Left ventricle myocardium inferior (tissue), 1 donor: Measurements from ENCODE around the gene OR8U1. TPM values are rescaled to one million over a fixed set of nuclear protein-coding genes. Genes with fewer than 3 reads are reported as not detected.
"Not testable (repeated sequence)": the region's sequence is repeated elsewhere in the genome, so short reads cannot be mapped to it uniquely, and the experiment has no call there.

Experiments used
- DNase-seq: peaks from one replicate; pipeline ENCODE4 v3.0.0-alpha.2; 2020
- H3K27ac ChIP-seq: fragments of 200-600 bp; replicated peaks from 2 replicates; pipeline ENCODE4 v1.8.0; 2021
- H3K27me3 ChIP-seq: fragments of 200-600 bp; 2 replicates; pipeline ENCODE4 v1.8.0; 2021; ENCODE audit warnings: low read depth
- H3K36me3 ChIP-seq: fragments of 200-600 bp; 2 replicates; pipeline ENCODE4 v1.8.0; 2021
- H3K4me1 ChIP-seq: fragments of 200-600 bp; 2 replicates; pipeline ENCODE4 v1.8.0; 2021
- H3K4me3 ChIP-seq: fragments of 200-600 bp; 2 replicates; pipeline ENCODE4 v1.8.0; 2021; ENCODE audit warnings: mild to moderate bottlenecking, moderate library complexity
- H3K9me3 ChIP-seq: fragments of 200-600 bp; replicated peaks from 2 replicates; pipeline ENCODE4 v1.8.0; 2021
- CTCF ChIP-seq: fragments of 200-600 bp; IDR thresholded peaks from 2 replicates; pipeline ENCODE4 v1.8.0; 2021; ENCODE audit warnings: antibody characterized with exemption, mild to moderate bottlenecking, borderline replicate concordance
- intact Hi-C: fragments of 100-400 bp; cut with micrococcal nuclease; formaldehyde crosslinking; loops from one replicate; pipeline ENCODE4 v1.11.0; 2022
- total RNA-seq: library from RNA; stranded (reverse); fragmentation: NEBNext Ultra II Directional; extraction: Animal tissue kit (Norgen Biotek cat#: 25700); gene quantifications from one replicate; pipeline ENCODE4 v1.2.1, GENCODE V29; 2021
- donor health status: DM: no; HTN: yes; CAD: no; lungs with severe emphysema.

The OR8U1 gene
- total RNA-seq, 1 donor from 2014 or later = not detected

GRCh38 chr11:56353991-56354390, 21.4 kb upstream of the OR8U1 start, which contains the start of gene OR8J1:
Gene OR8J1, plus strand, starts transcription at chr11:56354291. Its CDS starts 5,956 bp downstream, at chr11:56360247.
- Histone ChIP-seq H3K4me1 (no peaks in the 10 kb centered on the region), H3K27ac (no peak within 1 kb of the TSS), H3K27me3 (no peaks in the 10 kb centered on the region), H3K9me3 (no peaks in the 10 kb centered on the region), H3K36me3 (no peaks in the 10 kb centered on the region), H3K4me3 (no peak within 1 kb of the TSS)
- DNase-seq = no peak
- no peak for TF ChIP-seq CTCF
- intact Hi-C loops = no loop called here

- intact Hi-C loops = no loop called here
- TF ChIP-seq CTCF = no peak
- H3K9me3 ChIP-seq = no peaks in the 10 kb centered on the region
- no peaks in the 10 kb centered on the region for H3K36me3 ChIP-seq
- H3K4me3 ChIP-seq = no peak overlapping the region
- H3K27me3 ChIP-seq = no peaks in the 10 kb centered on the region
- no peak overlapping the region for H3K27ac ChIP-seq
- no peak for DNase-seq
- H3K4me1 ChIP-seq = no peaks in the 10 kb centered on the region
Measured at GRCh38 chr11:56380120-56380519, 4.7 kb downstream of the OR8U1 start.

GRCh38 chr11:56394381-56394780, 19.0 kb downstream of the OR8U1 start:
- H3K27ac ChIP-seq = no peak overlapping the region
- no peaks in the 10 kb centered on the region for H3K4me1 ChIP-seq
- no peak for DNase-seq
- H3K4me3 ChIP-seq = no peak overlapping the region
- no peak for TF ChIP-seq CTCF
- no peaks in the 10 kb centered on the region for H3K9me3 ChIP-seq
- no peaks in the 10 kb centered on the region for H3K27me3 ChIP-seq
- intact Hi-C loops = no loop called here
- H3K36me3 ChIP-seq = no peaks in the 10 kb centered on the region

- H3K4me1 ChIP-seq = no peaks in the 10 kb centered on the region
- no peak for TF ChIP-seq CTCF
- intact Hi-C loops = no loop called here
- DNase-seq = no peak
- no peak overlapping the region for H3K27ac ChIP-seq
- no peaks in the 10 kb centered on the region for H3K36me3 ChIP-seq
- H3K27me3 ChIP-seq = no peaks in the 10 kb centered on the region
- H3K4me3 ChIP-seq = no peak overlapping the region
- no peaks in the 10 kb centered on the region for H3K9me3 ChIP-seq
Measured at GRCh38 chr11:56396047-56396446, 20.6 kb downstream of the OR8U1 start.

GRCh38 chr11:56401858-56402461, 26.5 kb downstream of the OR8U1 start:
- H3K4me1 ChIP-seq, DNase-seq, H3K27me3 ChIP-seq, H3K27ac ChIP-seq, H3K36me3 ChIP-seq, intact Hi-C loops, H3K4me3 ChIP-seq, H3K9me3 ChIP-seq: not testable (repeated sequence)

- no peak for DNase-seq
- Histone ChIP-seq H3K27ac (no peak overlapping the region), H3K9me3 (peaks cover 4% of the 10 kb centered on the region), H3K36me3 (no peaks in the 10 kb centered on the region), H3K4me1 (no peaks in the 10 kb centered on the region), H3K27me3 (no peaks in the 10 kb centered on the region), H3K4me3 (no peak overlapping the region)
- intact Hi-C loops = no loop called here
- TF ChIP-seq CTCF = no peak
Measured at GRCh38 chr11:56404393-56404792, 29.0 kb downstream of the OR8U1 start.
